ENCODE data around the gene PGAM4. TPM values are rescaled to one million over a fixed set of nuclear protein-coding genes. Genes with fewer than 3 reads are reported as not detected.

PGAM4 gene
- total RNA-seq, 1 experiment from 2014 or later, result not detected

DNA sequence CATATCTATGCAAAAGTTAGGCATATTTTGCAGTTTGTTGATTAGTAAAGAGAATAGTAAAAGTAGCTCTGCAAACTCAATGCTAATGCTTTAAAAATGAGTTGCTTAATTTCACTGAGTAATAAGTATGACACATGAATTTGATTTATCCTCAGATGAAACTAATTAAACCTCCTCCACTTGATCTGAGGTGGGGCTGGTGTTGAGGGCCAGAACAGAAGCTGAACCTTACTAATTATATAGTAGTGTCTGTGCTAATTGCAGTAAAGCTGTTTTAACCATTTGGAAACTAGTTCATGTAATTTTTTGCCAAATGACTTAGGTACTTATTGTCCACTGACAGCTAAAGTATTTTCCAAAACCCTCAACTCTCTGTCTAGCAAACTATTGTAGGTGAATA is 7.7 kb upstream of the PGAM4 start:
- in situ Hi-C loops (cut with HindIII; ENCODE audit: low pct_unique_long_range_greater_than_20kb, low sequenced_read_pairs), result no loop called here
- intact Hi-C loops (cut with micrococcal nuclease; ENCODE audit: unreplicated experiment), result no loop called here
- no peak overlapping the region for H3K27ac ChIP-seq (ENCODE audit: low read length)
- ATAC-seq, result no peak
- H3K36me3 ChIP-seq (ENCODE audit: control insufficient read depth, insufficient read depth, low read length), result no peaks in the 10 kb centered on the region
- DNase-seq (ENCODE audit: low read depth, low spot score), result no peak
- no peak overlapping the region for H3K4me3 ChIP-seq (ENCODE audit: low read depth in 2 of 2, low read length in 2 of 2)
- ChIA-PET CTCF (no interaction called here), POLR2A (interaction anchor here (0.5 kb wide), 1 partner anchor 57 kb away, joined by 3 read pairs; no protein-coding TSS in a partner anchor)
- TF ChIP-seq, protein P1, sequence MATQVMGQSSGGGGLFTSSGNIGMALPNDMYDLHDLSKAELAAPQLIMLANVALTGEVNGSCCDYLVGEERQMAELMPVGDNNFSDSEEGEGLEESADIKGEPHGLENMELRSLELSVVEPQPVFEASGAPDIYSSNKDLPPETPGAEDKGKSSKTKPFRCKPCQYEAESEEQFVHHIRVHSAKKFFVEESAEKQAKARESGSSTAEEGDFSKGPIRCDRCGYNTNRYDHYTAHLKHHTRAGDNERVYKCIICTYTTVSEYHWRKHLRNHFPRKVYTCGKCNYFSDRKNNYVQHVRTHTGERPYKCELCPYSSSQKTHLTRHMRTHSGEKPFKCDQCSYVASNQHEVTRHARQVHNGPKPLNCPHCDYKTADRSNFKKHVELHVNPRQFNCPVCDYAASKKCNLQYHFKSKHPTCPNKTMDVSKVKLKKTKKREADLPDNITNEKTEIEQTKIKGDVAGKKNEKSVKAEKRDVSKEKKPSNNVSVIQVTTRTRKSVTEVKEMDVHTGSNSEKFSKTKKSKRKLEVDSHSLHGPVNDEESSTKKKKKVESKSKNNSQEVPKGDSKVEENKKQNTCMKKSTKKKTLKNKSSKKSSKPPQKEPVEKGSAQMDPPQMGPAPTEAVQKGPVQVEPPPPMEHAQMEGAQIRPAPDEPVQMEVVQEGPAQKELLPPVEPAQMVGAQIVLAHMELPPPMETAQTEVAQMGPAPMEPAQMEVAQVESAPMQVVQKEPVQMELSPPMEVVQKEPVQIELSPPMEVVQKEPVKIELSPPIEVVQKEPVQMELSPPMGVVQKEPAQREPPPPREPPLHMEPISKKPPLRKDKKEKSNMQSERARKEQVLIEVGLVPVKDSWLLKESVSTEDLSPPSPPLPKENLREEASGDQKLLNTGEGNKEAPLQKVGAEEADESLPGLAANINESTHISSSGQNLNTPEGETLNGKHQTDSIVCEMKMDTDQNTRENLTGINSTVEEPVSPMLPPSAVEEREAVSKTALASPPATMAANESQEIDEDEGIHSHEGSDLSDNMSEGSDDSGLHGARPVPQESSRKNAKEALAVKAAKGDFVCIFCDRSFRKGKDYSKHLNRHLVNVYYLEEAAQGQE (IDR thresholded peaks at IDR 0.05; ENCODE audit: insufficient read depth in 1 of 2, low read depth in 2 of 2, low read length in 1 of 2), result no peak
- TF ChIP-seq TCF7L2 (IDR thresholded peaks at IDR 0.05; ENCODE audit: low read depth, low read length), result no peak
- TF ChIP-seq POLR2AphosphoS5 (IDR thresholded peaks at IDR 0.05; ENCODE audit: low read depth, low read length), result no peak
- no peak for TF ChIP-seq CTCF (IDR thresholded peaks at IDR 0.05)
- no peak for TF ChIP-seq SIN3A (IDR thresholded peaks at IDR 0.05; ENCODE audit: borderline replicate concordance, insufficient read depth, low read depth, low read length)
- no peaks in the 10 kb centered on the region for H3K27me3 ChIP-seq (ENCODE audit: control insufficient read depth, insufficient read depth, low read length)
- BruUV-seq (replicated peaks), result no TSS peak
- H3K9me3 ChIP-seq (ENCODE audit: control insufficient read depth, insufficient read depth, low read depth, low read length), result no peaks in the 10 kb centered on the region
- H3K4me1 ChIP-seq (ENCODE audit: control insufficient read depth, insufficient read depth, low read length), result no peaks in the 10 kb centered on the region

DNA sequence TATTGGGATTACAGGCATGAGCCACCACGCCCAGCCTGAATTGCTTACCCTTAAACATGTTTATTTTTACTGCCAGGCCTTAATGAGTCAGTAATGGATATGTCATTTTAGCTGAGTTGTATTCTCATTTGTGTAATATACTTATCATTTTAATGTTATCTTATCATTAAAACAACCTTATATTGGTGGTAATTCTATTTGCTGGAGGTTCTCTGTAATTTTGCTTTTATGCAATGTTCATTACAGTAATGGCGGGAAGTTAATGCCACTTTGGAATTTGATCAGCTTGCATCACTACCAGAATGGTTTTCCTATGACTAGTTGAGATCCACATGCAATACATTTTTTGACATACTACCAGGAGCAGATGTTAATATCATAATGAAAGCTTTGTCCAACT is 6.3 kb upstream of the PGAM4 start:
- Histone ChIP-seq H3K27me3 (ENCODE audit: control insufficient read depth, insufficient read depth, low read length) (no peaks in the 10 kb centered on the region), H3K4me3 (ENCODE audit: low read depth in 2 of 2, low read length in 2 of 2) (no peak overlapping the region), H3K36me3 (ENCODE audit: control insufficient read depth, insufficient read depth, low read length) (no peaks in the 10 kb centered on the region), H3K4me1 (ENCODE audit: control insufficient read depth, insufficient read depth, low read length) (no peaks in the 10 kb centered on the region), H3K9me3 (ENCODE audit: control insufficient read depth, insufficient read depth, low read depth, low read length) (no peaks in the 10 kb centered on the region), H3K27ac (ENCODE audit: low read length) (no peak overlapping the region)
- in situ Hi-C loops (cut with HindIII; ENCODE audit: low pct_unique_long_range_greater_than_20kb, low sequenced_read_pairs) (no loop called here), intact Hi-C loops (cut with micrococcal nuclease; ENCODE audit: unreplicated experiment) (no loop called here)
- POLR2A ChIA-PET, result no interaction called here
- CTCF ChIA-PET, result no interaction called here
- no peak for DNase-seq (ENCODE audit: low read depth, low spot score)
- TF ChIP-seq, protein P1 (IDR thresholded peaks at IDR 0.05; ENCODE audit: insufficient read depth in 1 of 2, low read depth in 2 of 2, low read length in 1 of 2), result no peak
- no peak for TF ChIP-seq TCF7L2 (IDR thresholded peaks at IDR 0.05; ENCODE audit: low read depth, low read length)
- TF ChIP-seq CTCF (IDR thresholded peaks at IDR 0.05), result no peak
- no peak for TF ChIP-seq SIN3A (IDR thresholded peaks at IDR 0.05; ENCODE audit: borderline replicate concordance, insufficient read depth, low read depth, low read length)
- TF ChIP-seq POLR2AphosphoS5 (IDR thresholded peaks at IDR 0.05; ENCODE audit: low read depth, low read length), result no peak
- no TSS peak for BruUV-seq (replicated peaks)
- no peak for ATAC-seq

All from Panc1 (cell line).